Measurements from ENCODE around the gene DAB2. TPM values are rescaled to one million over a fixed set of nuclear protein-coding genes. Genes with fewer than 3 reads are reported as not detected.

DAB2 gene
- total RNA-seq, 1 experiment from 2014 or later, result 2.3 TPM

DNA sequence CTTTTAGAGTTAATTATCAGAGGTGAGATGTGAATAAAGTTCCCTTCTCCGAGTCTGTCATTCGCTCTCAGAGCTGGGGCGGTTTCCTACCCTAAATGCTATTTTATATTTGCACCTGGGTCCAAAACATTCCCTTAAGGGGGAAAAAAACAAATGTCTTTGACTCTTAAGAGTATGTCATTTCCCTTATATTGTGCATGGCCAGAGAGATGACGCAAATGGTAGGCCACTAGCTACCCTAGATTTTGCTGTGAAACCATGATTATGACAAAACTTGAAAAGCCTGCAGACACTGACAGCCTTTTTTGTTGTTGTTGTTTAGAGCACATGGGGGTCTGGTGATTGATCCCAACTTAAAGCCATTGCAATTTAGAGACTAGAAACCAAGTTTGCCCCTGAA lies 12.8 kb downstream of the DAB2 start:
- H3K23me2 ChIP-seq (ENCODE audit: insufficient read length, low read depth, low read length, poor library complexity, severe bottlenecking), result no peaks in the 10 kb centered on the region
- no peak overlapping the region for H2AK5ac ChIP-seq (ENCODE audit: insufficient read length, low read length)
- peaks cover 4% of the 10 kb centered on the region; the same call in 1 of the 2 replicates for H3K4me1 ChIP-seq (ENCODE audit: insufficient read depth, low read length)
- no peaks in the 10 kb centered on the region for H3K36me3 Mint-ChIP-seq (ENCODE audit: insufficient read depth in 1 of 3, low read depth in 3 of 3)
- H3K27ac ChIP-seq (ENCODE audit: insufficient read length, low read depth, low read length), result no peak overlapping the region
- no peak overlapping the region for H3K14ac ChIP-seq (ENCODE audit: insufficient read depth, low read length)
- H3K9ac ChIP-seq (ENCODE audit: extremely low read depth, insufficient read length, low read length), result no peak overlapping the region
- H3T11ph ChIP-seq (ENCODE audit: low read length), result no peak overlapping the region
- no peak overlapping the region for H2BK120ac ChIP-seq (ENCODE audit: low read depth, low read length, poor library complexity, severe bottlenecking)
- no peak overlapping the region for H2BK12ac ChIP-seq (ENCODE audit: insufficient read length, low read depth, low read length)
- H3K27ac Mint-ChIP-seq, result no peak overlapping the region
- no peaks in the 10 kb centered on the region for H3K9me3 Mint-ChIP-seq
- DNase-seq, result no peak
- TF ChIP-seq, protein P1, sequence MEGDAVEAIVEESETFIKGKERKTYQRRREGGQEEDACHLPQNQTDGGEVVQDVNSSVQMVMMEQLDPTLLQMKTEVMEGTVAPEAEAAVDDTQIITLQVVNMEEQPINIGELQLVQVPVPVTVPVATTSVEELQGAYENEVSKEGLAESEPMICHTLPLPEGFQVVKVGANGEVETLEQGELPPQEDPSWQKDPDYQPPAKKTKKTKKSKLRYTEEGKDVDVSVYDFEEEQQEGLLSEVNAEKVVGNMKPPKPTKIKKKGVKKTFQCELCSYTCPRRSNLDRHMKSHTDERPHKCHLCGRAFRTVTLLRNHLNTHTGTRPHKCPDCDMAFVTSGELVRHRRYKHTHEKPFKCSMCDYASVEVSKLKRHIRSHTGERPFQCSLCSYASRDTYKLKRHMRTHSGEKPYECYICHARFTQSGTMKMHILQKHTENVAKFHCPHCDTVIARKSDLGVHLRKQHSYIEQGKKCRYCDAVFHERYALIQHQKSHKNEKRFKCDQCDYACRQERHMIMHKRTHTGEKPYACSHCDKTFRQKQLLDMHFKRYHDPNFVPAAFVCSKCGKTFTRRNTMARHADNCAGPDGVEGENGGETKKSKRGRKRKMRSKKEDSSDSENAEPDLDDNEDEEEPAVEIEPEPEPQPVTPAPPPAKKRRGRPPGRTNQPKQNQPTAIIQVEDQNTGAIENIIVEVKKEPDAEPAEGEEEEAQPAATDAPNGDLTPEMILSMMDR (conservative IDR thresholded peaks at IDR 0.05), result no peak
- H4K20me1 ChIP-seq (ENCODE audit: control insufficient read depth, insufficient read depth, insufficient read length), result no peaks in the 10 kb centered on the region
- no CpG with 5 or more reads among the region's 4 CpGs for WGBS (ENCODE audit: extremely low coverage, insufficient read length, low lambda C conversion rate)
- H3K4me3 Mint-ChIP-seq, result no peak overlapping the region
- H3K4me2 ChIP-seq (ENCODE audit: insufficient read depth, insufficient read length, low read length), result no peak overlapping the region
- H3K27me3 Mint-ChIP-seq (ENCODE audit: low read depth), result no peaks in the 10 kb centered on the region
- no peak overlapping the region for H2BK20ac ChIP-seq (ENCODE audit: low read depth, low read length, poor library complexity, severe bottlenecking)
- H2AFZ ChIP-seq (ENCODE audit: low read length), result no peak overlapping the region
- H3K79me2 ChIP-seq (ENCODE audit: insufficient read depth, low read length), result no peaks in the 10 kb centered on the region
- H4K5ac ChIP-seq (ENCODE audit: insufficient read length, low read depth, low read length), result no peak overlapping the region
- no peak overlapping the region for H3K56ac ChIP-seq (ENCODE audit: insufficient read length, low read depth, low read length)
- no peak overlapping the region for H3K4ac ChIP-seq (ENCODE audit: low read depth, low read length)
- no peak overlapping the region for H3K18ac ChIP-seq (ENCODE audit: insufficient read length, low read depth, low read length)
- H3K4me1 Mint-ChIP-seq, result peaks cover 18 to 25% of the 10 kb centered on the region in 2 experiments
- no peak overlapping the region for H2BK15ac ChIP-seq (ENCODE audit: low read depth, low read length)
- H4K91ac ChIP-seq (ENCODE audit: insufficient read length, low read depth, low read length), result no peak overlapping the region
- H3K79me1 ChIP-seq (ENCODE audit: insufficient read depth, low read depth, low read length, poor library complexity, severe bottlenecking), result no peaks in the 10 kb centered on the region
- H2BK5ac ChIP-seq (ENCODE audit: insufficient read length, low read length), result no peak overlapping the region
- no peak overlapping the region for H3K23ac ChIP-seq (ENCODE audit: insufficient read length, low read depth, low read length)
- H4K8ac ChIP-seq (replicated peaks; ENCODE audit: insufficient read length, low read depth, low read length), result no peak overlapping the region
- H3K27me3 ChIP-seq (ENCODE audit: insufficient read depth, low read length), result no peaks in the 10 kb centered on the region
- H3K9me3 ChIP-seq (ENCODE audit: control insufficient read depth, low read depth, low read length), result no peaks in the 10 kb centered on the region

All from H9 (cell line).